SK-N-SH treated with all-trans-retinoic acid at 6 μM for 48 hours (cell line): ENCODE data around the gene SYNPO2.

ENCODE experiments used
- CSDC2 ChIP-seq: fragments of 250-450 bp; sonication (Bioruptor Pico); IDR thresholded peaks from 2 replicates; pipeline ENCODE4 v1.5.0; 2020; ENCODE audit warnings: mild to moderate bottlenecking, moderate library complexity
- RARB ChIP-seq: fragments of 250-450 bp; sonication (Bioruptor Pico); IDR thresholded peaks from 2 replicates; pipeline ENCODE4 v1.8.0; 2021; ENCODE audit warnings: mild to moderate bottlenecking, moderate library complexity
- TCF4 ChIP-seq: fragments of 250-450 bp; sonication (Bioruptor Pico); IDR thresholded peaks from 2 replicates; pipeline ENCODE4 v1.8.0; 2021; ENCODE audit warnings: mild to moderate bottlenecking, moderate library complexity, borderline replicate concordance
- TOX ChIP-seq: fragments of 250-450 bp; sonication (Bioruptor Pico); IDR thresholded peaks from 2 replicates; pipeline ENCODE4 v1.8.0; 2021; ENCODE audit warnings: mild to moderate bottlenecking, moderate library complexity, borderline replicate concordance
- ZFP30 ChIP-seq: fragments of 450-650 bp; formaldehyde crosslinking; IDR thresholded peaks from 2 replicates; pipeline ENCODE4 v1.5.0; 2022; ENCODE audit warnings: mild to moderate bottlenecking, moderate library complexity
- TF ChIP-seq, protein P1 (sequence below): fragments of 250-450 bp; sonication (Bioruptor Pico); IDR thresholded peaks from 2 replicates; pipeline ENCODE4 v1.5.1; 2020; ENCODE audit warnings: low read depth, mild to moderate bottlenecking, moderate library complexity
- TF ChIP-seq, protein P2 (sequence below): fragments of 250-450 bp; sonication (Bioruptor Pico); IDR thresholded peaks from 2 replicates; pipeline ENCODE4 v1.5.0; 2020; ENCODE audit warnings: mild to moderate bottlenecking, moderate library complexity

DNA sequence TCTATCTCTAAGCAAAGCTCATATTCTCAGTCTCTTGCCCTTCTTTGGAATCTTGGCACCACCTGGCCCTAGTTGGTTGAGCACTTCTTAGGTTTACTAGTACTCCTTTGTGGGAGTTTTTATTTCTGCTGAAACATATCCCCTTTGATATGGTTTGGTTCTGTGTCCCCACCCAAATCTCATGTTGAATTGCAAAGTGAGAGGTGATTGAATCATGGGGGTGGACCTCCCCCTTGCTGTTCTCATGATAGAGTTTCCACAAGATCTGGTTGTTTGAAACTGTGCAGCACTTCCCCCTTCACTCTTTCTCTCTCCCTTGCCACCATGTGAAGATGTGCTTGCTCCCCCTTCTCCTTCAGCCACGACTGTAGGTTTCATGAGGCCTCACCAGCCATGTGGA lies 22.2 kb upstream of the SYNPO2 start:
- TF ChIP-seq CSDC2 (CRISPR knock-in tag) (no peak), RARB (CRISPR knock-in tag) (no peak), ZFP30 (CRISPR knock-in tag) (no peak), TOX (CRISPR knock-in tag) (no peak), TCF4 (CRISPR knock-in tag) (no peak)
- TF ChIP-seq, protein P1, sequence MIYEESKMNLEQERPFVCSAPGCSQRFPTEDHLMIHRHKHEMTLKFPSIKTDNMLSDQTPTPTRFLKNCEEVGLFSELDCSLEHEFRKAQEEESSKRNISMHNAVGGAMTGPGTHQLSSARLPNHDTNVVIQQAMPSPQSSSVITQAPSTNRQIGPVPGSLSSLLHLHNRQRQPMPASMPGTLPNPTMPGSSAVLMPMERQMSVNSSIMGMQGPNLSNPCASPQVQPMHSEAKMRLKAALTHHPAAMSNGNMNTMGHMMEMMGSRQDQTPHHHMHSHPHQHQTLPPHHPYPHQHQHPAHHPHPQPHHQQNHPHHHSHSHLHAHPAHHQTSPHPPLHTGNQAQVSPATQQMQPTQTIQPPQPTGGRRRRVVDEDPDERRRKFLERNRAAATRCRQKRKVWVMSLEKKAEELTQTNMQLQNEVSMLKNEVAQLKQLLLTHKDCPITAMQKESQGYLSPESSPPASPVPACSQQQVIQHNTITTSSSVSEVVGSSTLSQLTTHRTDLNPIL (CRISPR knock-in tag), result no peak
- TF ChIP-seq, protein P2, sequence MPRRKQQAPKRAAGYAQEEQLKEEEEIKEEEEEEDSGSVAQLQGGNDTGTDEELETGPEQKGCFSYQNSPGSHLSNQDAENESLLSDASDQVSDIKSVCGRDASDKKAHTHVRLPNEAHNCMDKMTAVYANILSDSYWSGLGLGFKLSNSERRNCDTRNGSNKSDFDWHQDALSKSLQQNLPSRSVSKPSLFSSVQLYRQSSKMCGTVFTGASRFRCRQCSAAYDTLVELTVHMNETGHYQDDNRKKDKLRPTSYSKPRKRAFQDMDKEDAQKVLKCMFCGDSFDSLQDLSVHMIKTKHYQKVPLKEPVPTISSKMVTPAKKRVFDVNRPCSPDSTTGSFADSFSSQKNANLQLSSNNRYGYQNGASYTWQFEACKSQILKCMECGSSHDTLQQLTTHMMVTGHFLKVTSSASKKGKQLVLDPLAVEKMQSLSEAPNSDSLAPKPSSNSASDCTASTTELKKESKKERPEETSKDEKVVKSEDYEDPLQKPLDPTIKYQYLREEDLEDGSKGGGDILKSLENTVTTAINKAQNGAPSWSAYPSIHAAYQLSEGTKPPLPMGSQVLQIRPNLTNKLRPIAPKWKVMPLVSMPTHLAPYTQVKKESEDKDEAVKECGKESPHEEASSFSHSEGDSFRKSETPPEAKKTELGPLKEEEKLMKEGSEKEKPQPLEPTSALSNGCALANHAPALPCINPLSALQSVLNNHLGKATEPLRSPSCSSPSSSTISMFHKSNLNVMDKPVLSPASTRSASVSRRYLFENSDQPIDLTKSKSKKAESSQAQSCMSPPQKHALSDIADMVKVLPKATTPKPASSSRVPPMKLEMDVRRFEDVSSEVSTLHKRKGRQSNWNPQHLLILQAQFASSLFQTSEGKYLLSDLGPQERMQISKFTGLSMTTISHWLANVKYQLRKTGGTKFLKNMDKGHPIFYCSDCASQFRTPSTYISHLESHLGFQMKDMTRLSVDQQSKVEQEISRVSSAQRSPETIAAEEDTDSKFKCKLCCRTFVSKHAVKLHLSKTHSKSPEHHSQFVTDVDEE (CRISPR knock-in tag), result no peak
